Right atrium auricular region (tissue), 2 donors: Measurements from ENCODE around the gene CLCN6. TPM values are rescaled to one million over a fixed set of nuclear protein-coding genes. Genes with fewer than 3 reads are reported as not detected.
"Not testable (repeated sequence)": the region's sequence is repeated elsewhere in the genome, so short reads cannot be mapped to it uniquely, and the experiment has no call there.

Source experiments
- DNase-seq: peaks from one replicate; pipeline ENCODE4 v3.0.0-alpha.2; 2019; ENCODE audit warnings: low spot score
- H3K27ac ChIP-seq, 2 donors: fragments of 200-600 bp; sonication (generic); 1 replicate in 1 of 2; 2 replicates in 1 of 2; pipeline ENCODE4 v1.5.1; 2016 to 2019
- H3K27me3 ChIP-seq, 2 donors: fragments of 200-600 bp; sonication (generic); one replicate each; pipeline versions ENCODE4 v1.5.1 to v1.6.0; 2017 to 2019
- H3K36me3 ChIP-seq: fragments of 200-600 bp; sonication (generic); one replicate; pipeline ENCODE4 v1.5.1; 2016
- H3K4me1 ChIP-seq, 2 donors: fragments of 200-600 bp; sonication (generic); one replicate each; pipeline versions ENCODE4 v1.5.1 to v1.6.0; 2017 to 2019
- H3K4me3 ChIP-seq, 2 donors: fragments of 200-600 bp; sonication (generic); 1 replicate in 1 of 2; 2 replicates in 1 of 2; pipeline ENCODE4 v1.5.1; 2017 to 2019; ENCODE audit warnings: mild to moderate bottlenecking in 1 of 2, moderate library complexity in 1 of 2
- H3K9me3 ChIP-seq, 2 donors: fragments of 200-600 bp; sonication (generic); one replicate each; pipeline ENCODE4 v1.5.1; 2019
- total RNA-seq, 2 donors: library from RNA; depleted of rRNA; stranded (reverse); fragments of >200 nt; gene quantifications; one replicate each; pipeline ENCODE4 v1.1.0, GENCODE V29; 2016
- TF ChIP-seq, protein P1 (sequence below), 2 donors: fragments of 200-600 bp; sonication (generic); IDR thresholded peaks; one replicate each; pipeline ENCODE4 v1.5.1; 2019; ENCODE audit warnings: antibody characterized with exemption in 2 of 2

The CLCN6 gene
- total RNA-seq, 2 donors from 2014 or later: 14.8 to 15.2 TPM

DNA sequence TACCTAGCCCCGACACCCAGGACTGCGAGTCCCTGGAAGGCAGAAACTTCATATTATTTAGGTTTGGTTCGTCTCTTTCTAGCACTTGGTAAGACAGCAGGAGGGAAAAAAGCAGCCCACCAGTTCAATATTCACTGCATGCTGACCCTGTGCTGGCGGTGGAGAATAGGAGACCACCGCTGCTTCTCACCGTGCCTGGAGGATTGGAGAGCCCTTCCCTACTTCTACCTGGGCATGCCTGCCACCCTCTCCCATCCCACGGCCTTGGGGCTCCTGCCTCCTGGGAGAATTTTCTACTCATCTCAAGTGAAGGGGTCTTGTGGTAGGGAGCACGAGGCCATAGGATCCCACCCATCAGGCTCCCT, 5.6 kb upstream of the CLCN6 start:
- DNase-seq: no peak
- Histone ChIP-seq H3K27ac (peak overlapping the region; percentile 96 to 98), H3K4me1 (peaks cover 0 to 94% of the 10 kb centered on the region in 2 donors), H3K9me3 (no peaks in the 10 kb centered on the region), H3K4me3 (no peak overlapping the region), H3K36me3 (peaks cover 37% of the 10 kb centered on the region), H3K27me3 (no peaks in the 10 kb centered on the region)
- TF ChIP-seq, protein P1, sequence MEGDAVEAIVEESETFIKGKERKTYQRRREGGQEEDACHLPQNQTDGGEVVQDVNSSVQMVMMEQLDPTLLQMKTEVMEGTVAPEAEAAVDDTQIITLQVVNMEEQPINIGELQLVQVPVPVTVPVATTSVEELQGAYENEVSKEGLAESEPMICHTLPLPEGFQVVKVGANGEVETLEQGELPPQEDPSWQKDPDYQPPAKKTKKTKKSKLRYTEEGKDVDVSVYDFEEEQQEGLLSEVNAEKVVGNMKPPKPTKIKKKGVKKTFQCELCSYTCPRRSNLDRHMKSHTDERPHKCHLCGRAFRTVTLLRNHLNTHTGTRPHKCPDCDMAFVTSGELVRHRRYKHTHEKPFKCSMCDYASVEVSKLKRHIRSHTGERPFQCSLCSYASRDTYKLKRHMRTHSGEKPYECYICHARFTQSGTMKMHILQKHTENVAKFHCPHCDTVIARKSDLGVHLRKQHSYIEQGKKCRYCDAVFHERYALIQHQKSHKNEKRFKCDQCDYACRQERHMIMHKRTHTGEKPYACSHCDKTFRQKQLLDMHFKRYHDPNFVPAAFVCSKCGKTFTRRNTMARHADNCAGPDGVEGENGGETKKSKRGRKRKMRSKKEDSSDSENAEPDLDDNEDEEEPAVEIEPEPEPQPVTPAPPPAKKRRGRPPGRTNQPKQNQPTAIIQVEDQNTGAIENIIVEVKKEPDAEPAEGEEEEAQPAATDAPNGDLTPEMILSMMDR (IDR thresholded peaks at IDR 0.05): no peak

DNA sequence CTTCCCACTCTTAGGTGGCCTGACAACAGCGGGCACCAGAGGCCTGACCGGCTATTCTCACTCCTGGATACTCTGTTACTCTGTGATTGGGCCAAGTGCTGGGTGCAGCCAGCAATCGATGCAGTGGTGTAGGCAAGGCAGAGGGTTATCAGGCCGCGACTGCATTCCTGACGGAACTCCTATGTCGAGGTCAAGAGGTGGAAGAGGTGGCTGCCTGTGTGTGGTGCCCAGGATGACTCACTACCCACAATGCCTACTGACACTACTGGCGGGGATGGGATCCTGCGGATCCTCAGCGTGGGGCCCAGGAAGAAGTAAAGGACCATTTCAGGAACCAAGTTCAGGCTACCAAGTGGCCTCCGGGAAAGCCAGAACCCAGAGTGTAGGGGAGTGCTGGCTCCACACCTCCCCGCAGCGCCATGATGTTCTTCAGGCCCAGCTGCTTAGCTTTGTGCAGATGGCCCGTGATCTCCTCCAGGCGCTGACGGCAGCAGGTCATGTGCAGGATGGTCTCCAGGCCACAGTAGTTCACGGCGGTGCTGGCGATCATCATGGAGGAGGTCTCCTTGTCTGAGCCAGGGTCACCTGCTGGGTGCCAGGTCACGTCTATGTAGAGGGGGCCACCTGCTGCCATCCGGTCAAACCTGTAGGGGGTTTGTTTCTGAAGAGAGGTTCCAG, 5.1 kb upstream of the CLCN6 start:
- H3K9me3 ChIP-seq: no peaks in the 10 kb centered on the region
- H3K4me1 ChIP-seq: peaks cover 0 to 88% of the 10 kb centered on the region in 2 donors
- H3K27ac ChIP-seq: peak overlapping the region; percentile 96 to 98
- no peak for DNase-seq
- H3K27me3 ChIP-seq: no peaks in the 10 kb centered on the region
- H3K4me3 ChIP-seq: peak overlapping the region in 1 of 2 donors; percentile 75
- H3K36me3 ChIP-seq: peaks cover 32% of the 10 kb centered on the region
- TF ChIP-seq, protein P1 (IDR thresholded peaks at IDR 0.05): no peak

DNA sequence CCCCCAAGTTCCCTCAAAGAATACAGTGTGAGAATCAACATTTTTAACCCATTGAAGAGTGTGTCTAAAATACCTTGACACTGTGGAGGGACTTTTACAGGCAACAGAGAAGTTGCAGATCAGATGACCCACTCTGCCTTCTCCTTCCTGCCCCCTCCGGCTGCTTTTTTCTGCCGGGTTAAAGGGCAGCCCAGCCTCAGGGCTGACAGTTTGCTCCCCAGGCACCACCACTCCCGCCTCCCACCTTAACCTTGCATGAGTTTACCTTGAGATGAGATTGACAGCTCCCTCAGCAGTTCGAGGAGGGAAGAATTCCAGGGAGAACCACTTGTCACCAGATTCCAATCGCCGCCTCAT, 3.4 kb upstream of the CLCN6 start:
- H3K36me3 ChIP-seq: peaks cover 30% of the 10 kb centered on the region
- H3K27me3 ChIP-seq: no peaks in the 10 kb centered on the region
- DNase-seq: no peak
- peak overlapping the region; percentile 96 to 98 for H3K27ac ChIP-seq
- TF ChIP-seq, protein P1 (IDR thresholded peaks at IDR 0.05): no peak
- H3K4me1 ChIP-seq: peaks cover 0 to 84% of the 10 kb centered on the region in 2 donors
- no peaks in the 10 kb centered on the region for H3K9me3 ChIP-seq
- H3K4me3 ChIP-seq: peak overlapping the region; percentile 62 to 75

DNA sequence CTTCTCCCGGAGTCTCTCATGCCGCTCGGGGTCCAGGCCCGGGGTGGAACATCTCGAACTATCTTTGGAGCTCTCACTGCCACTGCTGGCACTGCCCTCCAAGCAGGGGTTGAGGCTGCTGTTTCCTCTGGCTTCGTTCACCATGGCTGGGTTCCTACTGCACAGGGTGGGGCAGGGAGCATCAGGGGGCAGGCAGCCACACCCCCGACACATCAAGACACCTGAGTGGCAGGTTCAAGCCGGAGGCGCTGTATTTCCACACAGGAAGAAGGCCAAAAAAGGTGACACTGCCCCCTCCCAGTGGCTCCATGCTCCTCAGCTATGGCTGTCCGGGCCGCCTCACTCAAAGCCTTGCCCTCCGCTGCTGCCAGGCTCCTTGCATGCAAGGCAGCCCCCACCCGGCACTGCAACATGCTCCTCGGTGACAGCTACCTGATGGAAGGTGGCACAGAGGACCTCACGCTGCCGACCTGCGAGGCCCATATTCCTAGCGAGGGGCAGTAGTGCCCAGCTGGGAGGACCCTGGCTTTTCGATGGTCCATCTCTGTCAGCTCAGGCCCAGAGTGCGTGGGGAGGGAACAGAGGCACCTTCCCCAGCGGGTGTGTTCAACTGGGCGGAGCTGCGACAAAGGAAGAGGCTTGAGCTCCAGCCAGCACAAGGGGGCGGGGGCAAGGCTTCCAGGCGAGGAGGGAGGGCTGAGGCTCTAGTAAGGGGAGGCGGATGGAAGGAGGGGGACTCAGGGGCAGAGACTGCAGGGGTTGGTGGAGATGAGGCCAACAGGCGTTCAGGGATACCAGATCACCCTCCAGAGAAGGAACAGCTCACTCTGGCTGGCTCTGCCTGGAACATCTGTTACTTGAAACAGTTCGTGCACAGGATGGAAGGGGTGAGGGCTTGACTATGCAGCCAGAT, 2.8 kb upstream of the CLCN6 start:
- peaks cover 0 to 84% of the 10 kb centered on the region in 2 donors for H3K4me1 ChIP-seq
- H3K27ac ChIP-seq: peak overlapping the region; percentile 96 to 98
- H3K27me3 ChIP-seq: no peaks in the 10 kb centered on the region
- H3K4me3 ChIP-seq: peak overlapping the region; percentile 62 to 75
- peaks cover 29% of the 10 kb centered on the region for H3K36me3 ChIP-seq
- H3K9me3 ChIP-seq: no peaks in the 10 kb centered on the region
- DNase-seq: peak; percentile 95
- TF ChIP-seq, protein P1 (IDR thresholded peaks at IDR 0.05): no peak

DNA sequence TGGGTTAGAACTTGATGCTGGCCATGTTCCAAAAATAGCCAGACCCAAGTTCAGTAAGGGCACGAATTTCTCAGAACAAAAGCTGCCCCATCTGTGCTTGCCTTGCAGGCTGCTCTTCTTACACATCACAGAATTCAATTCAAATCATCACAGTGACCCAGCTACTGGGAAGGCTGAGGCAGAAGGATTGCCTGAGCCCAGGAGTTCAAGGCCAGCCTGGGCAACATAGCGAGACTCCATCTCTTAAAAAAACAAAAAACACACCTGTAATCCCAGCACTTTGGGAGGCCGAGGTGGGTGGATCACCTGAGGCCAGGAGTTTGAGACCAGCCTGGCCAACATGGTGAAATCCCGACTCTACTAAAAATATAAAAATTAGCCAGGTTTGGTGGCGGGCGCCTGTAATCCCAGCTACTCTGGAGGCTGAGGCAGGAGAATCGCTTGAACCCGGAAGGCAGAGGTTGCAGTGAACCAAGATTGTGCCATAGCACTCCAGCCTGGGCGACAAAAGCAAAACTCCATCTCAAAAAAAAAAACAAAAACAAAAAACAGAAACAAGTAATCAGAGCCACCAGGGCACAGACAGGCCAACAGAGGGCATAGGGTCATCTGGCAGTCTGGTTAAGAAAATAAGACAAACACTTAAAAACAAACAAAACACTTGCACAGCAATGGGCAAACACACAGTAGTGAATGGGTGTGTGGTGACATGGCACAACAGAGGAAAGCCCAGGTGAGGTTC, 1.9 kb upstream of the CLCN6 start:
- not testable (repeated sequence) for H3K27me3 ChIP-seq, H3K9me3 ChIP-seq, DNase-seq
- H3K36me3 ChIP-seq: peaks cover 29% of the 10 kb centered on the region
- peak overlapping the region; percentile 96 to 98 for H3K27ac ChIP-seq
- peaks cover 0 to 83% of the 10 kb centered on the region in 2 donors for H3K4me1 ChIP-seq
- H3K4me3 ChIP-seq: peak overlapping the region; percentile 75 to 83
